Peyer's patch (tissue), 4 donors: ENCODE measurements around the gene ZYG11B. TPM values are rescaled to one million over a fixed set of nuclear protein-coding genes. Genes with fewer than 3 reads are reported as not detected.

Experiments used
- DNase-seq, 3 donors: peaks; one replicate each; pipeline ENCODE4 v3.0.0-alpha.2; 2017 to 2019
- H3K27ac ChIP-seq, 4 donors: fragments of 200-600 bp; sonication (generic); one replicate each; pipeline ENCODE4 v1.5.1; 2016 to 2019
- H3K27me3 ChIP-seq, 2 donors: fragments of 200-600 bp; sonication (generic); one replicate each; pipeline ENCODE4 v1.5.1; 2019
- H3K36me3 ChIP-seq, 3 donors: fragments of 200-600 bp; sonication (generic); one replicate each; pipeline ENCODE4 v1.5.1; 2016 to 2019
- H3K4me1 ChIP-seq, 4 donors: fragments of 200-600 bp; sonication (generic); one replicate each; pipeline ENCODE4 v1.5.1; 2016 to 2019
- H3K4me3 ChIP-seq, 4 donors: fragments of 200-600 bp; sonication (generic); 1 replicate in 3 of 4; 2 replicates in 1 of 4; pipeline ENCODE4 v1.5.1; 2016 to 2019; ENCODE audit warnings: mild to moderate bottlenecking in 1 of 4
- H3K9me3 ChIP-seq, 4 donors: fragments of 200-600 bp; sonication (generic); one replicate each; pipeline ENCODE4 v1.5.1; 2016 to 2019; ENCODE audit warnings: mild to moderate bottlenecking in 1 of 4
- POLR2A ChIP-seq, 2 donors: fragments of 450-650 bp; IDR thresholded peaks; one replicate each; pipeline ENCODE4 v1.5.1; 2017; ENCODE audit warnings: antibody characterized with exemption in 2 of 2, mild to moderate bottlenecking in 2 of 2, moderate library complexity in 2 of 2
- total RNA-seq, 4 donors: library from RNA; depleted of rRNA; stranded (reverse); fragments of >200 nt; gene quantifications; one replicate each; pipeline ENCODE4 v1.1.0, GENCODE V29; 2016
- TF ChIP-seq, protein P1 (sequence below), 6 experiments: fragments of 450-650 bp in 4 of 6; fragments of 200-600 bp in 2 of 6; sonication (generic) in 1 of 6; IDR thresholded peaks; one replicate each; pipeline ENCODE4 v1.5.1; 2017 to 2019; ENCODE audit warnings: antibody characterized with exemption in 6 of 6, mild to moderate bottlenecking in 3 of 6, moderate library complexity in 1 of 6

ZYG11B gene
- total RNA-seq, 4 donors from 2014 or later: 21.4 to 36.3 (median 27.8) TPM

DNA sequence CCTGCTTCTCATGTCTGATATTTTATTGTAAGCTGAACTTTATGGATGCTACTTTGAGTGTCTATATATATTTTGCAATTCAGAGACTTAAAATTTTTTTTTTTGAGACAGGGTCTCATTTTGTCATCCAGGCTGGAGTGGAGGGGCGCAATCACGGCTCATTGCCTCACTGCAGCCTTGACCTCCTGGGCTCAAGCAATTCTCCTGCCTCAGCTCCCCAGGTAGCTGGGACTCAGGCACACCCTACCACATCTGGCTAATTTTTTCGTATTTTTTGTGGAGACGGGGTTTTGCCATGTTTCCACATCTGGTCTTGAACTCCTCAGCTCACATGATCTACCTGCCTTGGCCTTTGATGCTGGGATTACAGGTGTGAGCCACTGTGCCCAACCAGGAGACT lies 124.7 kb downstream of the ZYG11B start:
- Histone ChIP-seq H3K4me3 (no peak overlapping the region), H3K9me3 (no peaks in the 10 kb centered on the region), H3K27me3 (no peaks in the 10 kb centered on the region), H3K27ac (no peak overlapping the region), H3K36me3 (no peaks in the 10 kb centered on the region), H3K4me1 (no peaks in the 10 kb centered on the region)
- TF ChIP-seq POLR2A (IDR thresholded peaks at IDR 0.05): no peak
- TF ChIP-seq, protein P1, sequence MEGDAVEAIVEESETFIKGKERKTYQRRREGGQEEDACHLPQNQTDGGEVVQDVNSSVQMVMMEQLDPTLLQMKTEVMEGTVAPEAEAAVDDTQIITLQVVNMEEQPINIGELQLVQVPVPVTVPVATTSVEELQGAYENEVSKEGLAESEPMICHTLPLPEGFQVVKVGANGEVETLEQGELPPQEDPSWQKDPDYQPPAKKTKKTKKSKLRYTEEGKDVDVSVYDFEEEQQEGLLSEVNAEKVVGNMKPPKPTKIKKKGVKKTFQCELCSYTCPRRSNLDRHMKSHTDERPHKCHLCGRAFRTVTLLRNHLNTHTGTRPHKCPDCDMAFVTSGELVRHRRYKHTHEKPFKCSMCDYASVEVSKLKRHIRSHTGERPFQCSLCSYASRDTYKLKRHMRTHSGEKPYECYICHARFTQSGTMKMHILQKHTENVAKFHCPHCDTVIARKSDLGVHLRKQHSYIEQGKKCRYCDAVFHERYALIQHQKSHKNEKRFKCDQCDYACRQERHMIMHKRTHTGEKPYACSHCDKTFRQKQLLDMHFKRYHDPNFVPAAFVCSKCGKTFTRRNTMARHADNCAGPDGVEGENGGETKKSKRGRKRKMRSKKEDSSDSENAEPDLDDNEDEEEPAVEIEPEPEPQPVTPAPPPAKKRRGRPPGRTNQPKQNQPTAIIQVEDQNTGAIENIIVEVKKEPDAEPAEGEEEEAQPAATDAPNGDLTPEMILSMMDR (IDR thresholded peaks at IDR 0.05): no peak
- no peak for DNase-seq

DNA sequence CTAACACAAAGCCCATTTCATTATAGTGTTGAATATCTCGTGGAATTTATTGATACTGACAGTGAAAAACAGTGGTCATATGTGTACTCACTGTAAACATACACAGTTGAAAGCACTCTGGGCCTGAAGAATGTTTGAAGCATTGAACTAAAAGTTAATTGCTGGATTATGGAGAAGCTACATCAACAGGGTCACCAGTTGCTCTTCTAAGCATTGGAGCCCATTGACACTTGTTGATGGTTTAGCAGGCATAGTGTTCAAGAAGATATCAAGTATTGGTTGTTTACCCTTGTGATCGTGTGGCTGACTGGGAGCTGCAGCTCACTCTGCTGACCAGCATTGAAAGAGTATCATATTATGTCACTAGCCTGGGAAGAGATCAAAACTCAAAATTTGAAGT lies 126.6 kb downstream of the ZYG11B start:
- no peaks in the 10 kb centered on the region for H3K36me3 ChIP-seq
- no peak for DNase-seq
- TF ChIP-seq, protein P1 (IDR thresholded peaks at IDR 0.05): no peak
- TF ChIP-seq POLR2A (IDR thresholded peaks at IDR 0.05): no peak

DNA sequence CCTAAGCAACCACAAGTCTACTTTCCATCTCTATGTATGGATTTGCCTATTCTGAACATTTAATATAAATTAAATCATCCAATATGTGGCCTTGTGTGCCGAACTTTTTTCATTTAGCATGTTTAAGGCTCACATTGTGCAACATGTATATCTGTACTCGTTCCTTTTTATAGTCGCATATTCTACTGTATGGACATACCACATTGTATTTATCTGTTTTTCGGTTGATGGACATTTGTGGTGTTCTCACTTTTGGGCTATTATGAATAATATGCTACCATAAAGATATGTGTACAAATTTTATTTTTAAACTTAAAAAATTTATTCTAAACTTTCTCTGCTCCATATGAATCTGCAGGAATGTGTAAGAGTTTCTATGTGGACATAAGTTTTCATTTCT lies 129.3 kb downstream of the ZYG11B start:
- Histone ChIP-seq H3K9me3 (no peaks in the 10 kb centered on the region), H3K27me3 (no peaks in the 10 kb centered on the region), H3K4me1 (no peaks in the 10 kb centered on the region), H3K36me3 (no peaks in the 10 kb centered on the region), H3K27ac (no peak overlapping the region), H3K4me3 (no peak overlapping the region)
- TF ChIP-seq, protein P1 (IDR thresholded peaks at IDR 0.05): no peak
- TF ChIP-seq POLR2A (IDR thresholded peaks at IDR 0.05): no peak
- no peak for DNase-seq

More for the DNA sequence above, 126.6 kb downstream of the ZYG11B start:
- Histone ChIP-seq H3K27me3 (no peaks in the 10 kb centered on the region), H3K9me3 (no peaks in the 10 kb centered on the region), H3K4me3 (no peak overlapping the region), H3K4me1 (no peaks in the 10 kb centered on the region), H3K27ac (no peak overlapping the region)

DNA sequence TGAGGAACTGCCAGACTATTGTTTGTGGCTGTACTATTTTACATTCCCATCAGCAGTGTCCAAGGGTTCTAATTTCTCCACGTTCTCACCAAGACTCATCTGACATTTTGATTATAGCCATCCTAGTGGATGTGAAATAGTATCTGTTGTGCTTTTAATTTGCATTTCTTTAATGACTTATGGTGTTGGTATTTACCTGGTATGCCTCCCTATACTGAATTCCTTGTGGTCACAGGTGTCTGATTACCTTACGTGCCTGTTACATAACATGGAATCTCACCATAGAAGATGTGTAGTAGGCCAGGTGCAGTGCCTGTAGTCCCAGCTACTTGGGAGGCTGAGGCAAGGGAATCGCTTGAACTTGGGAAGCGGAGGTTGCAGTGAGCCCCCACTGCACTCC lies 129.8 kb downstream of the ZYG11B start:
- Histone ChIP-seq H3K9me3 (no peaks in the 10 kb centered on the region), H3K36me3 (no peaks in the 10 kb centered on the region), H3K4me3 (no peak overlapping the region), H3K27me3 (no peaks in the 10 kb centered on the region), H3K4me1 (no peaks in the 10 kb centered on the region), H3K27ac (no peak overlapping the region)
- no peak for DNase-seq
- TF ChIP-seq, protein P1 (IDR thresholded peaks at IDR 0.05): no peak
- no peak for TF ChIP-seq POLR2A (IDR thresholded peaks at IDR 0.05)

DNA sequence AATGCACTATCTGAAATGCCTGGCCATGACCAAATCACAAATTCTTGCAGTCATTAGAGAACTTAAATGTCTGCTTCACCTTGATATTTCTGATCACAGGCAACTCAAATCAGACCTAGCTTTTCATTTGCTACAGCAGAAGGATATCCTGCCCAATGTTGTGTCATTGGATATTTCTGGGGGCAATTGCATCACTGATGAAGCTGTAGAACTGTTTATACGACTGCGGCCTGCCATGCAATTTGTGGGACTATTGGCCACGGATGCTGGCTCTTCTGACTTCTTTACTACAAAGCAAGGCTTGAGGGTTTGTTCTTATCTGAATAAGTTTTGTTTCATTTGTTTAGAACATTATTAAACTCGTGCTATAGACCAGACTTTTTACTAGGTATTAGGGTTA lies 131.2 kb downstream of the ZYG11B start:
- no peak overlapping the region for H3K4me3 ChIP-seq
- TF ChIP-seq, protein P1 (IDR thresholded peaks at IDR 0.05): no peak
- no peak for TF ChIP-seq POLR2A (IDR thresholded peaks at IDR 0.05)
- no peaks in the 10 kb centered on the region for H3K9me3 ChIP-seq
- H3K27me3 ChIP-seq: no peaks in the 10 kb centered on the region
- no peak for DNase-seq
- no peaks in the 10 kb centered on the region for H3K36me3 ChIP-seq
- H3K27ac ChIP-seq: no peak overlapping the region
- H3K4me1 ChIP-seq: no peaks in the 10 kb centered on the region
